K562 (cell line): ENCODE data around the gene CCNC. TPM values are rescaled to one million over a fixed set of nuclear protein-coding genes. Genes with fewer than 3 reads are reported as not detected.

Experiments used
- CC2D1A ChIP-seq: fragments of 450-650 bp; IDR thresholded peaks from 2 replicates; pipeline ENCODE4 v1.6.1; 2017; ENCODE audit warnings: mild to moderate bottlenecking
- COPS2 ChIP-seq: fragments of 450-650 bp; conservative IDR thresholded peaks from 2 replicates; pipeline ENCODE4 v1.6.1; 2016; ENCODE audit warnings: mild to moderate bottlenecking, moderate library complexity
- DIDO1 ChIP-seq: fragments of 450-650 bp; IDR thresholded peaks from 2 replicates; pipeline ENCODE4 v1.6.1; 2016; ENCODE audit warnings: low read depth, missing biosample characterization, missing genetic modification characterization
- JUNB ChIP-seq: fragments of 450-650 bp; formaldehyde crosslinking; conservative IDR thresholded peaks from 2 replicates; pipeline ENCODE4 v1.4.0; 2020; ENCODE audit warnings: mild to moderate bottlenecking
- MXD1 ChIP-seq: fragments of 250-450 bp; sonication (Bioruptor Pico); IDR thresholded peaks from 2 replicates; pipeline ENCODE4 v1.8.0; 2021; ENCODE audit warnings: borderline replicate concordance, mild to moderate bottlenecking, moderate library complexity; ENCODE audit not compliant: poor library complexity, severe bottlenecking
- NONO ChIP-seq, 2 experiments: fragments of 200-400 bp in 1 of 2; fragments of 450-650 bp in 1 of 2; formaldehyde crosslinking in 1 of 2; IDR thresholded peaks; 2 replicates each; pipeline ENCODE4 v1.6.1; 2017; ENCODE audit warnings: low read depth in 2 of 2, mild to moderate bottlenecking in 2 of 2, moderate library complexity in 2 of 2, low read length in 1 of 2
- TBP ChIP-seq: optimal IDR thresholded peaks from 2 replicates; pipeline ENCODE3; 2011; ENCODE audit warnings: low read depth, low read length, improper control_type of control experiment
- VEZF1 ChIP-seq: fragments of 200-800 bp; sonication (Bioruptor generic); IDR thresholded peaks from 2 replicates; pipeline ENCODE4 v1.6.1; 2017; ENCODE audit warnings: missing genetic modification characterization, missing compliant biosample characterization
- ZNF12 ChIP-seq: sonication (generic); formaldehyde crosslinking; IDR thresholded peaks from 2 replicates; pipeline ENCODE4 v1.4.0; 2020; ENCODE audit warnings: mild to moderate bottlenecking, missing genetic modification reagents
- ZNF407 ChIP-seq: fragments of 450-650 bp; IDR thresholded peaks from 2 replicates; pipeline ENCODE4 v1.6.1; 2016; ENCODE audit warnings: low read depth
- ZNF444 ChIP-seq: fragments of 250-450 bp; sonication (Bioruptor Pico); IDR thresholded peaks from 2 replicates; pipeline ENCODE4 v1.4.0; 2020; ENCODE audit warnings: mild to moderate bottlenecking, moderate library complexity
- ZNF609 ChIP-seq: sonication (generic); formaldehyde crosslinking; IDR thresholded peaks from 2 replicates; pipeline ENCODE4 v1.8.1; 2023; ENCODE audit warnings: missing genetic modification reagents, mild to moderate bottlenecking, borderline replicate concordance
- polyA plus RNA-seq, 8 experiments: library from polyadenylated mRNA; depleted of rRNA in 4 of 8; stranded (reverse) in 5 of 8; unstranded in 3 of 8; fragments of >200 nt; fragmentation: Nextera tagmentation in 2 of 8; fragmentation: Illumina TruSeq in 1 of 8; extraction: Ambion mirVana in 2 of 8; extraction: Trizol in 1 of 8; gene quantifications; 2 replicates each; pipeline versions ENCODE4 v1.2.1 to v1.2.3, GENCODE V29; 2011 to 2014; ENCODE audit warnings: inconsistent platforms in 1 of 8, missing spikeins in 1 of 8
- total RNA-seq, 7 experiments: library from RNA; depleted of rRNA in 6 of 7; stranded (reverse); fragments of >200 nt in 6 of 7; fragmentation: Illumina TruSeq in 2 of 7; extraction: Trizol in 2 of 7; gene quantifications; 2 replicates each; pipeline versions ENCODE4 v1.2.1 to v1.2.3, GENCODE V29; 2011 to 2021; ENCODE audit warnings: low replicate concordance in 1 of 7

Gene CCNC
- total and polyA plus RNA-seq, 9 of the 15 experiments (the other 6 are each of a cell fraction or from before 2014, with no cell fraction given): 68.7 to 177 (median 99.6) TPM

GRCh38 chr6:99520855-99521632, 47.4 kb downstream of the CCNC start (continued):
- no peak for TF ChIP-seq ZNF444 (CRISPR knock-in tag)
- no peak for TF ChIP-seq MXD1 (CRISPR knock-in tag)
- TF ChIP-seq VEZF1 (CRISPR knock-in tag): no peak
- TF ChIP-seq JUNB (CRISPR knock-in tag): no peak
- no peak for TF ChIP-seq ZNF407
- TF ChIP-seq ZNF609 (CRISPR knock-in tag): no peak
- no peak for TF ChIP-seq DIDO1
- TF ChIP-seq NONO (IDR thresholded peaks at IDR 0.05; ENCODE audit: low read depth in 2 of 2, low read length in 1 of 2): peak in 1 of 2 experiments; percentile 77; a peak in 1 of 4 replicates
- TF ChIP-seq ZNF12: no peak
- no peak for TF ChIP-seq COPS2
- TF ChIP-seq CC2D1A: no peak
- peak; percentile 88 for TF ChIP-seq TBP
